Esophagus squamous epithelium (tissue), 4 donors: ENCODE results near the gene MS4A18.

Experiments used
- POLR2A ChIP-seq, 4 donors: fragments of 450-650 bp; IDR thresholded peaks; one replicate each; pipeline ENCODE4 v1.6.1; 2017; ENCODE audit warnings: antibody characterized with exemption in 4 of 4, mild to moderate bottlenecking in 4 of 4, moderate library complexity in 3 of 4
- TF ChIP-seq, protein P1 (sequence below), 6 experiments: fragments of 450-650 bp in 4 of 6; fragments of 200-600 bp in 2 of 6; sonication (generic) in 2 of 6; IDR thresholded peaks; one replicate each; pipeline ENCODE4 v1.5.1; 2016 to 2019; ENCODE audit warnings: antibody characterized with exemption in 6 of 6, mild to moderate bottlenecking in 4 of 6, moderate library complexity in 4 of 6

- TF ChIP-seq, protein P1, sequence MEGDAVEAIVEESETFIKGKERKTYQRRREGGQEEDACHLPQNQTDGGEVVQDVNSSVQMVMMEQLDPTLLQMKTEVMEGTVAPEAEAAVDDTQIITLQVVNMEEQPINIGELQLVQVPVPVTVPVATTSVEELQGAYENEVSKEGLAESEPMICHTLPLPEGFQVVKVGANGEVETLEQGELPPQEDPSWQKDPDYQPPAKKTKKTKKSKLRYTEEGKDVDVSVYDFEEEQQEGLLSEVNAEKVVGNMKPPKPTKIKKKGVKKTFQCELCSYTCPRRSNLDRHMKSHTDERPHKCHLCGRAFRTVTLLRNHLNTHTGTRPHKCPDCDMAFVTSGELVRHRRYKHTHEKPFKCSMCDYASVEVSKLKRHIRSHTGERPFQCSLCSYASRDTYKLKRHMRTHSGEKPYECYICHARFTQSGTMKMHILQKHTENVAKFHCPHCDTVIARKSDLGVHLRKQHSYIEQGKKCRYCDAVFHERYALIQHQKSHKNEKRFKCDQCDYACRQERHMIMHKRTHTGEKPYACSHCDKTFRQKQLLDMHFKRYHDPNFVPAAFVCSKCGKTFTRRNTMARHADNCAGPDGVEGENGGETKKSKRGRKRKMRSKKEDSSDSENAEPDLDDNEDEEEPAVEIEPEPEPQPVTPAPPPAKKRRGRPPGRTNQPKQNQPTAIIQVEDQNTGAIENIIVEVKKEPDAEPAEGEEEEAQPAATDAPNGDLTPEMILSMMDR (IDR thresholded peaks at IDR 0.05): no peak
- no peak for TF ChIP-seq POLR2A (IDR thresholded peaks at IDR 0.05)
Measured at GRCh38 chr11:60705895-60706294, 18.6 kb upstream of the MS4A18 start.
